Activated CD4-positive, alpha-beta memory T cell treated with anti-CD3 and anti-CD28 coated beads, Interleukin-2, amount 10 ng/mL, durations not matched to agents 7 days and 5 days (primary cell): ENCODE measurements around the gene LEMD3. TPM values are rescaled to one million over a fixed set of nuclear protein-coding genes. Genes with fewer than 3 reads are reported as not detected.

Experiments used
- CTCF ChIA-PET: fragments of 350-600 bp; sonication (Branson Sonifier 250); formaldehyde crosslinking; loops from one replicate; lab custom pipeline; 2021; ENCODE audit warnings: antibody characterized with exemption, inconsistent platforms; lab: Charles Lee
- POLR2A ChIA-PET: fragments of 350-600 bp; sonication (Branson Sonifier 250); formaldehyde crosslinking; loops from one replicate; lab custom pipeline; 2021; ENCODE audit warnings: antibody characterized with exemption; lab: Charles Lee
- DNase-seq: peaks from one replicate; pipeline ENCODE4 v3.0.0-alpha.2; 2020
- H3K27ac Mint-ChIP-seq: one replicate; pipeline ENCODE4 v1.8.0; 2021; ENCODE audit warnings: mild to moderate bottlenecking, mixed read lengths
- H3K27me3 Mint-ChIP-seq: one replicate; pipeline ENCODE4 v1.8.0; 2021; ENCODE audit warnings: mixed read lengths
- H3K36me3 Mint-ChIP-seq: one replicate; pipeline ENCODE4 v1.8.0; 2021; ENCODE audit warnings: low read depth, mixed read lengths
- H3K4me1 Mint-ChIP-seq: one replicate; pipeline ENCODE4 v1.8.0; 2021; ENCODE audit warnings: mixed read lengths
- H3K4me3 Mint-ChIP-seq: one replicate; pipeline ENCODE4 v1.8.0; 2021; ENCODE audit warnings: mild to moderate bottlenecking, mixed read lengths
- H3K9me3 Mint-ChIP-seq: one replicate; pipeline ENCODE4 v1.8.0; 2021; ENCODE audit warnings: mixed read lengths
- total RNA-seq, 2 experiments: library from RNA; stranded (reverse); gene quantifications; one replicate each; pipeline ENCODE4 v1.2.3, GENCODE V29; 2021

LEMD3 gene
- 10 to 100 TPM; 32.0 to 35.4 TPM for total RNA-seq

- peak; percentile 95 for DNase-seq
- CTCF ChIA-PET = interaction anchor here (0.5 to 5.0 kb wide), 10 partner anchors 8 to 372 kb away, joined by 3 to 39 read pairs (median 5); no protein-coding TSS in a partner anchor
- peak within 1 kb of the TSS; percentile 97 for H3K4me3 Mint-ChIP-seq
- H3K9me3 Mint-ChIP-seq = no peaks in the 10 kb centered on the region
- H3K36me3 Mint-ChIP-seq = peaks cover 28% of the 10 kb centered on the region
- H3K27me3 Mint-ChIP-seq = peaks cover 4% of the 10 kb centered on the region
- peaks cover 40% of the 10 kb centered on the region for H3K4me1 Mint-ChIP-seq
- POLR2A ChIA-PET = interaction anchor here (0.7 to 4.3 kb wide), 24 partner anchors 10 to 1132 kb away, joined by 3 to 123 read pairs (median 6); partner anchors contain the start of genes HELB, LLPH and TMBIM4
- peak within 1 kb of the TSS; percentile 97 for H3K27ac Mint-ChIP-seq
Measured at GRCh38 chr12:65169320-65170208, at the start of gene LEMD3. TSS of gene LEMD3 (plus strand) at chr12:65169583. CDS start at chr12:65169597, 14 bp downstream.

- Mint-ChIP-seq H3K4me3 (no peak within 1 kb of the TSS), H3K36me3 (no peaks in the 10 kb centered on the region), H3K4me1 (peaks cover 7% of the 10 kb centered on the region), H3K9me3 (no peaks in the 10 kb centered on the region), H3K27me3 (peaks cover 35% of the 10 kb centered on the region), H3K27ac (no peak within 1 kb of the TSS)
- DNase-seq = no peak
- POLR2A ChIA-PET = no interaction called here
- CTCF ChIA-PET = interaction anchor here (0.7 to 1.2 kb wide), 5 partner anchors 34 to 111 kb away, joined by 3 to 4 read pairs (median 3); partner anchors contain the start of gene LEMD3
Measured at GRCh38 chr12:65121049-65121955, 48.1 kb upstream of the LEMD3 start, which contains the start of gene WIF1. TSS of gene WIF1 (minus strand) at chr12:65121305. CDS start at chr12:65121191, 114 bp downstream.

GRCh38 chr12:65121956-65122469 lies 47.4 kb upstream of the LEMD3 start:
- POLR2A ChIA-PET = interaction anchor here (0.8 kb wide), 1 partner anchor 47 kb away, joined by 3 read pairs; the partner anchor contains the start of gene LEMD3
- H3K4me3 Mint-ChIP-seq = no peak overlapping the region
- H3K36me3 Mint-ChIP-seq = no peaks in the 10 kb centered on the region
- DNase-seq = no peak
- H3K27ac Mint-ChIP-seq = no peak overlapping the region
- H3K27me3 Mint-ChIP-seq = peaks cover 35% of the 10 kb centered on the region
- no peaks in the 10 kb centered on the region for H3K9me3 Mint-ChIP-seq
- H3K4me1 Mint-ChIP-seq = peaks cover 7% of the 10 kb centered on the region
- CTCF ChIA-PET = interaction anchor here (0.7 to 1.3 kb wide), 3 partner anchors 13 to 227 kb away, joined by 3 to 4 read pairs (median 3); no protein-coding TSS in a partner anchor

DNA sequence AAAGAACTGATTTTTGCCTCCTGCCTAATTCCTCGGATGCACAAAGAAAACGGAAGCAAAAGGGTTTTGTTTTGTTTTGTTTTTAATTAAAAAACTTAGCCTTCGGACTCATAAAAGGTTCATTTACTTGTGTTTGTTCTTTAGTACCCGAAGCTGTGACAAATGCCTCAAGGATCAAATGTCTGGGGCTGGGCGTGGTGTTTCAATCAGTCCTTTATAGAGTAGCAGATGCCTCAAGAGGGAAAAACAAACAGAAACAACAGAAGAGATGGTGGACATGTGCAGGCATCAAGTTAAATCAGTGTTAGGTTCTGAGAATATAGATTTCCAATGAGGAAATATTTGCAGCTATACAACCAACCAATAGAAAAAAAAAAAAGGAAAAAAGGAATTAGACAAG lies 46.7 kb upstream of the LEMD3 start:
- Mint-ChIP-seq H3K36me3 (no peaks in the 10 kb centered on the region), H3K27ac (no peak overlapping the region), H3K4me1 (peaks cover 7% of the 10 kb centered on the region), H3K27me3 (peaks cover 37% of the 10 kb centered on the region), H3K9me3 (no peaks in the 10 kb centered on the region), H3K4me3 (no peak overlapping the region)
- no peak for DNase-seq
- ChIA-PET POLR2A (interaction anchor here (0.8 kb wide), 1 partner anchor 47 kb away, joined by 3 read pairs; the partner anchor contains the start of gene LEMD3), CTCF (interaction anchor here (0.7 to 1.3 kb wide), 5 partner anchors 12 to 114 kb away, joined by 3 to 4 read pairs (median 3); no protein-coding TSS in a partner anchor)

DNA sequence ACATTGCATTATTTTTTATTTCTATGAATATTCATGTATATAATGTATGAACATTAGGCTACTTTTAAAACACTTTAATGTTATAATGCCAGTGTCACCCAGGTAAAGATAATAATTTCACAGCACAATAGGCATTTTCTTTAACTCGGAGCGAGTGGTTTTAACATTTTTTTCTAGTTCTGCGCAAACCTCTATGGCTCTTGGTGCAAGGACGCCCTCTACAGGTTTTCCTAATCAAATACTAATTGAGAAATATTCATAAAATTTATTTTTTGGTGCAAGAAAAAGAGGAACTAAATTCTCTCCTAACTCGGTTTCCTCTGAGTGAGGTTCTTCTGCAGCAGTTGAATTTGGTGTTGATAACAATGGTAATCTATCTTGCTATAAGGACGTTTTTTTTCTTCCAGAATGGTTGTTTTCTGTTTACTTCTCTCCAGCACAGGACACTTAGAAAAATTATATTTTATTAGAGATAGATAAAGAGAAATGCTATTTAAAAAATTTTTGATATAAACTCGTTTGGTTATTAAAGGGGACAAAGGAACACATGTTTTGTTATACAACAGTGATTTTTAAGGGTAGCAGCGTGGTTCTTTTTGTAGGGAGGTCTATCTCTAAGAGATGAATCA lies 45.8 kb upstream of the LEMD3 start:
- CTCF ChIA-PET = interaction anchor here (0.7 to 0.8 kb wide), 4 partner anchors 16 to 113 kb away, joined by 3 to 4 read pairs (median 3); no protein-coding TSS in a partner anchor
- Mint-ChIP-seq H3K4me1 (peaks cover 7% of the 10 kb centered on the region), H3K9me3 (no peaks in the 10 kb centered on the region), H3K27me3 (peaks cover 32% of the 10 kb centered on the region), H3K36me3 (no peaks in the 10 kb centered on the region), H3K27ac (no peak overlapping the region), H3K4me3 (no peak overlapping the region)
- DNase-seq = no peak
- POLR2A ChIA-PET = no interaction called here

DNA sequence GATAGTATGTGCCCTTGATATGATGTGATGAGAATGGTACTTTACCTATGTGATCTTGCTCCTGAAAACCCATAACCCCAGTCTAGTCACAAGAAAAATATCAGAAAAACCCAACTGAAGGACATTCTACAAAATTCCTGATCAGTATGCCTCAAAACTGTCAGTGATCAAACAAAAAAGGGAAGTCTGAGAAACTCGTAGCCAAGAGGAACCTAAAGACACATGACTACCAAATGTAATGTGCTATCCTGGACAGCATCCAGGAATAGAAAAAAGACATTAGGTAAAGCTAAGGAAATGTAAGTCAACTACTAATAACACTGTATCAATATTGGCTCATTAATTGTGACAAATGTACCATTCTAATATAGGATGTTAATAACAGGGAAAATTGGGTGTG lies 44.1 kb upstream of the LEMD3 start:
- Mint-ChIP-seq H3K9me3 (no peaks in the 10 kb centered on the region), H3K4me1 (peaks cover 7% of the 10 kb centered on the region), H3K4me3 (no peak overlapping the region), H3K27ac (no peak overlapping the region), H3K27me3 (peaks cover 35% of the 10 kb centered on the region), H3K36me3 (no peaks in the 10 kb centered on the region)
- ChIA-PET CTCF (interaction anchor here (1.1 kb wide), 2 partner anchors 9 to 323 kb away, joined by 3 to 4 read pairs; no protein-coding TSS in a partner anchor), POLR2A (no interaction called here)
- DNase-seq = no peak

DNA sequence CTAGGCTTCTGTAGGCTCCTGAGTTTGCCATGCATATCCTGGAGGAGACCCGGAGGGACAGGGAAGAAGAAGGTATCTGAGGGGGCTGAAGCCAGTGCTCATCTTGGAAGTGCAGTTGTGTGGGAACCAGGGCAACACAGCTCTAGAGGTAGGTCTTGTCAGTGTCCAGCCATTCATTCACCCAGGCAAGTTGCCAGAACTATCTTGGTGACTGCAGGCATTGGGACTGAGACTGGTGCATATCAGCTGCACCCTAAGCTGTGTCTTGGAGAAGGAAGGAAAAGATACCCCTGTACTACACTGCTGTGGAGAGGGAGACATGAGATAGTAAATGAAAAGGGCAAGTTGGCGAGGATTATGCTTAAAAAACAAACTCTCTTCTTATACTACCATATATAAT lies 43.4 kb upstream of the LEMD3 start:
- POLR2A ChIA-PET = interaction anchor here (1.5 kb wide), 1 partner anchor 43 kb away, joined by 4 read pairs; the partner anchor contains the start of gene LEMD3
- H3K27me3 Mint-ChIP-seq = peaks cover 28% of the 10 kb centered on the region
- CTCF ChIA-PET = interaction anchor here (1.1 kb wide), 2 partner anchors 9 to 324 kb away, joined by 3 to 4 read pairs; no protein-coding TSS in a partner anchor
- H3K4me3 Mint-ChIP-seq = no peak overlapping the region
- H3K9me3 Mint-ChIP-seq = no peaks in the 10 kb centered on the region
- no peak for DNase-seq
- no peaks in the 10 kb centered on the region for H3K36me3 Mint-ChIP-seq
- no peak overlapping the region for H3K27ac Mint-ChIP-seq
- H3K4me1 Mint-ChIP-seq = peaks cover 4% of the 10 kb centered on the region

DNA sequence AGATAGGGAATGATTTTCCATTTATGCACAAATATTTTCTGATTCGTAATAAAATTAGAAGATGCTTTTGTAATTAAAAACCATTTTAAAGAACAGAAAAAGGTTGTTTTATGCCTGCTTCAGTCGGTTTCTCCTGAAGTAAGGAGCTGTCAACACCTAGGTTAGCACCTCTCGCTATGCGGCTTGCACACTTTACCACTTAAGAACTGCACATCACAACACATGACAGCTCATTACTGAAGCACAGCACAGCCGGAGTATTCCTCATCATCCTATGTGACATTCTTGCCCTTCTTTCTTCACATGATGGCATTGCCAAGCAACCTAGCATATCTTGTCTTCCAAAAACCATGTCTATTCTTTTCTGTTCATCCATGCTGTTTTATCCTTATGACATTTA lies 42.9 kb upstream of the LEMD3 start:
- Mint-ChIP-seq H3K9me3 (no peaks in the 10 kb centered on the region), H3K4me1 (peaks cover 4% of the 10 kb centered on the region), H3K36me3 (no peaks in the 10 kb centered on the region), H3K4me3 (no peak overlapping the region), H3K27me3 (peaks cover 30% of the 10 kb centered on the region), H3K27ac (no peak overlapping the region)
- DNase-seq = no peak
- ChIA-PET POLR2A (interaction anchor here (1.5 kb wide), 1 partner anchor 43 kb away, joined by 4 read pairs; the partner anchor contains the start of gene LEMD3), CTCF (no interaction called here)

- no peak overlapping the region for H3K4me3 Mint-ChIP-seq
- H3K27me3 Mint-ChIP-seq = peaks cover 26% of the 10 kb centered on the region
- peaks cover 4% of the 10 kb centered on the region for H3K9me3 Mint-ChIP-seq
- no peaks in the 10 kb centered on the region for H3K36me3 Mint-ChIP-seq
- no peak overlapping the region for H3K27ac Mint-ChIP-seq
- ChIA-PET CTCF (interaction anchor here (0.7 to 2.1 kb wide), 5 partner anchors 8 to 243 kb away, joined by 3 to 5 read pairs (median 4); no protein-coding TSS in a partner anchor), POLR2A (no interaction called here)
- no peaks in the 10 kb centered on the region for H3K4me1 Mint-ChIP-seq
- DNase-seq = no peak
Measured at GRCh38 chr12:65133879-65134278, 35.5 kb upstream of the LEMD3 start.

- no peak overlapping the region for H3K4me3 Mint-ChIP-seq
- H3K27me3 Mint-ChIP-seq = peaks cover 31% of the 10 kb centered on the region
- no peak for DNase-seq
- peaks cover 4% of the 10 kb centered on the region for H3K9me3 Mint-ChIP-seq
- ChIA-PET POLR2A (interaction anchor here (2.7 kb wide), 1 partner anchor 31 kb away, joined by 7 read pairs; the partner anchor contains the start of gene LEMD3), CTCF (no interaction called here)
- no peaks in the 10 kb centered on the region for H3K36me3 Mint-ChIP-seq
- H3K27ac Mint-ChIP-seq = no peak overlapping the region
- no peaks in the 10 kb centered on the region for H3K4me1 Mint-ChIP-seq
Measured at GRCh38 chr12:65139389-65139788, 30.0 kb upstream of the LEMD3 start.

DNA sequence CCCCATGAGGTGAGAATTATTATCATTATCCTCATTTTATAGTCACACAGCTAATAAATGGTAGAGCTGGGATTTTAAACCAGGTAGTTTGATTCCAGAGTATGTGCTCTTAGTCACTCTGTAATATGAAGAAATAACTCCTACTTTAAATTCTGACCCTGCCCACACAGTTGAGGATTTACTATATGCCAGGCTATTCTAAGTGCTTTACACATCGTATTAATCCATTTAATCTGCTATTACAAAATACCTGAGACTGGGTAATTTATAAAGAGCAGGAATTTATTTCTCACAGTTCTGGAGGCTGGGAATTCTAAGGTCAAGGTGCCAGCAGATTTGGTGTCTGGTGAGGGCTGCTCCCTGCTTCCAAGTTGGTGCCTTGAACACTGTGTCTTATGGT lies 28.6 kb upstream of the LEMD3 start:
- Mint-ChIP-seq H3K36me3 (no peaks in the 10 kb centered on the region), H3K9me3 (peaks cover 4% of the 10 kb centered on the region), H3K27ac (no peak overlapping the region), H3K4me1 (no peaks in the 10 kb centered on the region), H3K4me3 (no peak overlapping the region), H3K27me3 (peaks cover 43% of the 10 kb centered on the region)
- CTCF ChIA-PET = interaction anchor here (0.5 kb wide), 1 partner anchor 966 kb away, joined by 7 read pairs; no protein-coding TSS in a partner anchor
- DNase-seq = no peak
- POLR2A ChIA-PET = no interaction called here
